Inflammatory macrophage (primary cell): ENCODE results near the gene CLIP1.
A peak's percentile ranks its signal among the peaks of the same experiment; 100 is the strongest.

Experiments used
- DNase-seq, 2 donors: peaks; one replicate each; pipeline ENCODE4 v3.0.0-alpha.2; 2020 to 2022

Gene CLIP1

GRCh38 chr12:122354958-122355641 is 67.4 kb downstream of the CLIP1 start:
- DNase-seq = no peak

- DNase-seq = peak in 1 of 2 donors; percentile 21
Measured at GRCh38 chr12:122352394-122352793, 70.1 kb downstream of the CLIP1 start.

GRCh38 chr12:122350141-122350848 is 72.2 kb downstream of the CLIP1 start:
- DNase-seq = no peak

- DNase-seq = no peak
Measured at GRCh38 chr12:122349078-122349477, 73.4 kb downstream of the CLIP1 start.

GRCh38 chr12:122348505-122348904 is 74.0 kb downstream of the CLIP1 start:
- DNase-seq = no peak

- no peak for DNase-seq
Measured at GRCh38 chr12:122346054-122346453, 76.4 kb downstream of the CLIP1 start.

- DNase-seq = no peak
Measured at GRCh38 chr12:122345042-122345441, 77.4 kb downstream of the CLIP1 start.

- DNase-seq = peak in 1 of 2 donors; percentile 17
Measured at GRCh38 chr12:122336015-122336946, 86.2 kb downstream of the CLIP1 start.

- DNase-seq = no peak
Measured at GRCh38 chr12:122333142-122334087, 89.1 kb downstream of the CLIP1 start.

GRCh38 chr12:122327494-122328385 is 94.7 kb downstream of the CLIP1 start:
- DNase-seq = no peak

- no peak for DNase-seq
Measured at GRCh38 chr12:122327014-122327413, 95.5 kb downstream of the CLIP1 start.

- no peak for DNase-seq
Measured at GRCh38 chr12:122326586-122326985, 95.9 kb downstream of the CLIP1 start.

GRCh38 chr12:122323311-122324019 is 99.0 kb downstream of the CLIP1 start:
- no peak for DNase-seq

- no peak for DNase-seq
Measured at GRCh38 chr12:122322501-122322900, 100.0 kb downstream of the CLIP1 start.

- DNase-seq = no peak
Measured at GRCh38 chr12:122318607-122319605, 103.6 kb downstream of the CLIP1 start.

- DNase-seq = no peak
Measured at GRCh38 chr12:122312926-122313325, 109.5 kb downstream of the CLIP1 start.

GRCh38 chr12:122311696-122312095 is 110.8 kb downstream of the CLIP1 start:
- DNase-seq = no peak

GRCh38 chr12:122310626-122311333 is 111.7 kb downstream of the CLIP1 start:
- DNase-seq = no peak
